SHP77 treated with DMSO at 0.1 percent for 48 hours (cell line): ENCODE measurements around the gene TAPBPL.
"Not testable (repeated sequence)": the region's sequence is repeated elsewhere in the genome, so short reads cannot be mapped to it uniquely, and the experiment has no call there.

ENCODE experiments used
- DNase-seq: peaks from one replicate; lab custom pipeline; 2025; lab: John Stamatoyannopoulos, UW

The TAPBPL gene, protein sequence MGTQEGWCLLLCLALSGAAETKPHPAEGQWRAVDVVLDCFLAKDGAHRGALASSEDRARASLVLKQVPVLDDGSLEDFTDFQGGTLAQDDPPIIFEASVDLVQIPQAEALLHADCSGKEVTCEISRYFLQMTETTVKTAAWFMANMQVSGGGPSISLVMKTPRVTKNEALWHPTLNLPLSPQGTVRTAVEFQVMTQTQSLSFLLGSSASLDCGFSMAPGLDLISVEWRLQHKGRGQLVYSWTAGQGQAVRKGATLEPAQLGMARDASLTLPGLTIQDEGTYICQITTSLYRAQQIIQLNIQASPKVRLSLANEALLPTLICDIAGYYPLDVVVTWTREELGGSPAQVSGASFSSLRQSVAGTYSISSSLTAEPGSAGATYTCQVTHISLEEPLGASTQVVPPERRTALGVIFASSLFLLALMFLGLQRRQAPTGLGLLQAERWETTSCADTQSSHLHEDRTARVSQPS

DNA sequence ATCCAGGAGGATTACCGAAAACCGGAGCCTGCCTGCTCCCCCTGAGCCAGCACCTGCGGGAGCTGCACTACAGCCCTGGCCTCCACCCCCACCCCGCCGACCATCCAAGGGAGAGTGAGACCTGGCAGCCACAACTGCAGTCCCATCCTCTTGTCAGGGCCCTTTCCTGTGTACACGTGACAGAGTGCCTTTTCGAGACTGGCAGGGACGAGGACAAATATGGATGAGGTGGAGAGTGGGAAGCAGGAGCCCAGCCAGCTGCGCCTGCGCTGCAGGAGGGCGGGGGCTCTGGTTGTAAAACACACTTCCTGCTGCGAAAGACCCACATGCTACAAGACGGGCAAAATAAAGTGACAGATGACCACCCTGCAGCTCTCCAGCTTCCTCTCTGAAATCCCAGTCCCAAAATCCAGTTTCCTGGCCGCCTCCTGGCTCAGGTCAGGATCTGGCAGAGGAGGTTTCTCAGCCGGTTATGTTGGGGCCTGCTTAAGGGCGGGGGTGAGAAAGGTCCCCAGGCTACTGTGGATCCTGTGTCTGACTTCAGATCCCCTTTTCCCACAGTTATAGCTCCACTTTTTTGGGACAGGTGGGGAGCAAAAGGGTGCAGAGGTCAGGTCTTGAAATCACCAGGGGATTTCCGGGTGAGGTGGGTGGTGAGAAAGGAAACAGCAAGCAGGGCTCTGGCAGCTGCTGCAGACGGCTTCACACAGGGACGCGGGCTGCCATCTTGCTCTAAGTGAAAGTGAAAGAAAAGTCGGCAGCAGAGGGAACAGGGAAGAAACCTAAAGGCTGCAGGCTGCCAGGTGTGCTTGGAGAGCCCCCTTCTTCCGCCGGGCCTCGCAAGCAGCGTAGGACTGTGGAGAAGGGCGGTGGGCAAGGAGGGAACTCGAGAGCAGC lies at the start of gene TAPBPL:
Gene TAPBPL, plus strand, starts transcription at position 695 of the 897 bp plus-strand sequence. CDS start 207 bp downstream, outside the sequence.
- peak; percentile 67 for DNase-seq

DNA sequence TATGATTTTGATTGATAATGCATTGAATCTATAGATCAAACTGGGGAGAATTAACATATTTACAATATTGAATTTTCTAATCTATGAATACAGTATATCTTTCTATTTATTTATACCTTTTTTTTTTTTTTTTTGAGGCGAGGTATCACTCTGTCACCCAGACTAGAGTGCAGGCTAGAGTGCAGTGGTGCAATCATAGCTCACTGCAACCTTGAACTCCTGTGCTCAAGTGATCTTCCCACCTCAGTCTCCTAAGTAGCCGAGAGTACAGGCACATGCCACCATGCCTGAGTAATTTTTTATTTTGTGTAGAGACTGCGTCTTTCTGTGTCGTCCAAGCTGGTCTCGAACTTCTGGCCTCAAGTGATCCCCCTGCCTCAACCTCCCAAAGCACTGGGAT lies 47.5 kb upstream of the TAPBPL start:
- no peak for DNase-seq

DNA sequence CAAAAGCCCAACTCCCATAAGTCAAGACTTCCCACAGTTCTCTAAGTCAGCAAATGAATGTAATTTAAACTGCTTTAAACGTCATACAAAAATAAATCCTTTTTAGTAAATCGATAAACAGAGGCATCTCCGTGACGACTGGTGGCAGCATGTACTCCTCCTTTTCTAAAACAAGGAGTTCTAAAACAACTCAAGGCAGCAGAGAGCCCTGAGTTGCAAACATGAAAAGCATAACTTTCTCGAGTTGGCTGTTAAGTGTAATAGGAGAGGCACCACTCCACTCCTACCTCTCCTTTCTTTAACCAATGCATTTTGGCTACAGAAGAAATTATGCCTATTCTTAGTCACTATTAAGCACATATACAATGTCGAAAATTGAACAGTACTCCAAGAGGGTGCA lies 45.9 kb upstream of the TAPBPL start:
- no peak for DNase-seq

DNA sequence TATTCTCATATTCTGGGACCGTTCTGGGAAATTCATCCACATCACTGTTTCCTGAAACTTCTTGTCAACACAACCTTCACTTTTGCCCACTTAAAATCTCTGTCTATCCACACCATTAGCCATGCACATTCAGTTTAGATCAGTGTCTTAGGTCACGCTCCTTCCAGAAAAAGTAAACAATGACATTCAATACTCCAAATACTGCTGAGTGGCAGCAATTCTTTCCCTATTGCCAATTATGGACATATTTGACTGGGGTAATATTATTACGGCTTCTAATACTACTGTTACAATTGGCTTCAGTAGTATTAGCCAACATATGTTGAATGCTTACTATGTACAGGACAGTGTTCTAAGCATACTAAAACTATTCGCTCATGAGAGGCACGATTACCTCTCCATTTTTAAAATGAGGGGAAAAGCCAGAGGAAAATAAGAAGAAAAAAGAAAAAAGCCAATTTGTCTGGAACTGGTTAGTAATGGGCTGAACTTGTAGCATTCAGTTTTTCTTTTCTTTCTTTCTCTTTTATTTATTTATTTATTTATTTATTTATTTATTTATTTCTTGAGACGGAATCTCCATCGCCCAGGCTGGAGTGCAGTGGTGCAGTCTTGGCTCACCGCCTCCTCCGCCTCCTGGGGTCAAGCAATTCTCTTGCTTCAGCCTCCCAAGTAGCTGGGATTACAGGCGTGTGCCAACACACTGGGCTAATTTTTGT lies 44.4 kb upstream of the TAPBPL start:
- no peak for DNase-seq

DNA sequence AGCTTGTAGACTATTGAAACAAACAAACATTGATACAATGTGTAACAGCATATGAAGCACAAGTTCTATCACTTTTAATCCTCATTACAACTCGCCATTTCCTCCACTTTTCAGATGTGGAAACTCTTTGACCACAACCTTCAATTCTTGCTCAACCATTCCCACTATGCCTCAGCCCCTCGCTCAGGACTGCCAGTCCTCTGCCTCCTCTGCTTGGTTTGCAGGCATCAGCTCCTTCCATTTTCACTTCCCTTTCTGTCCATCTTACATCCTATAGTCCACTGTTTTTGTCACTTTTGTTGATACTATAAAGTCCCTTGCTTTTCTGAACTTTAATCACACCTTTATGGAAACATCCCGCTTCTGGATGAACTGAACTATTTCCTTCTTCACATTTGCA lies 35.2 kb upstream of the TAPBPL start:
- no peak for DNase-seq

DNA sequence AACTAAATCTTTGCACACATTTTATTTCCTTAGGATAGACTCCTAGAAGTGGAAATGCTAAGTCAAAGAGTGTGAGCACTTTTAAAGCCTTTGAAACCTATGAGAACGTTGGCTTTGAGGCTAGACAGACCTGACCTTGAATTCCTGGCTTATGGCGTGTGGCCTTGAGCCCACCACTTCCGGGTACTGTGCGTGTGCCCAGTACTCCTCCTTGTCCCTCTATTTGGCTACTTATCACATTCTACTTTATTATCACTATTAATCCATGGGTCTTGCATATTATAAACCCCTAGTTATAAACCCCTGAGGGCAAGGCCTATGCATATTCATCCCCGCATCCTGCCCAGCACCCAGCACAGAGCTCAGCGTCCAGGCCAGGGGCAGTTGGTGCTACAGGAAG lies 33.0 kb upstream of the TAPBPL start:
- DNase-seq = no peak

DNA sequence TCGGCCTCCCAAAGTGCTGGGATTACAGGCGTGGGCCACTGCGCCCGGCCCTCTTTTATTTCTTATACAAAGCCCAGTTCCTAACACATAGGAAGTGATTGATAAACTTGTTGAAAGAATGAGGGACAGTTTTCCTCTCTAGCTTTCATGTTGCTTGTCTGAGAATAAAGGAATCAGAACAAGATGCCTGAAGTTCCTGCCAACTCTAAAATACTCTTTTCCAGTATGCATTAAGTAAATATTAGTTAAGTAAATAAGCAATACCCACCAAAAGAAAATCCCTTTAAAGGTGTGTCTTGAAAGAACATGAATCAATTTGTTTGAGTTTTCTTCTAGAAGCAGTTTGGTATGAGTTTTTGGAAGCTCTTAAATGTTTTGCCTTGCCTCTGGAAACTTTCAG lies 31.5 kb upstream of the TAPBPL start:
- DNase-seq = no peak

DNA sequence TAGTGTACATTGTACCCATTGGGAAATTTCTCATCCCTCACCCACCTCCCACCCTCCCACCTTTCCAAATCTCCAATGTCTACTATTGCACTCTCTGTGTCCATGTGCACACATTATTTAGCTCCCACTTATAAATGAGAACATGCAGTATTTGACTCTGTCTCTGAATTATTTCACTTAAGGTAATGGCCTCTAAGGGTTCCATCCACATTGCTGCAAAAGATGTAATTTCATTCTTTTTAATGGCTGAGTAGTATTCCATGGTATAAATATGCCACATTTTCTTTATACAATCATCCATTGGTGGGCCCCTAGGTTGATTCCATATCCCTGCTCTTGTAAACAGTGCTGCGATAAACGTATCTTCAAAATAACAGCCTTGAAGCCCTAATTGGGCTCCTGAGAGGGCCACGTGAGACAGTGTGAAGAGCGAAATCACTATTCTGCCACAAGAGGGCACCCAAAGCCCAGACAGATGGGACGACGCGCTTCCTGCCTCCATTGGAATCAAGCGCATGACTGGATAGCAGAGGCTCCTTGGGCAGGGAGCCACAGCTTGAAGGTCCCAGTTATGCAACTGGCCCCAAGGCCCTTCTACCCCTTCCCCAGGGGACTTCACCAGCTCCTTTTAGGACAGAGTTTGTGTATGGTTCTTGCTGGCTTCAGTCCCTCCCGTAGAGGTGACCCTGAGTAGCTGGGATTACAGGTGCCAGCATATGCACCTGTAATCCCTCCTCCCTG lies 28.4 kb upstream of the TAPBPL start:
- peak; percentile 45 for DNase-seq

DNA sequence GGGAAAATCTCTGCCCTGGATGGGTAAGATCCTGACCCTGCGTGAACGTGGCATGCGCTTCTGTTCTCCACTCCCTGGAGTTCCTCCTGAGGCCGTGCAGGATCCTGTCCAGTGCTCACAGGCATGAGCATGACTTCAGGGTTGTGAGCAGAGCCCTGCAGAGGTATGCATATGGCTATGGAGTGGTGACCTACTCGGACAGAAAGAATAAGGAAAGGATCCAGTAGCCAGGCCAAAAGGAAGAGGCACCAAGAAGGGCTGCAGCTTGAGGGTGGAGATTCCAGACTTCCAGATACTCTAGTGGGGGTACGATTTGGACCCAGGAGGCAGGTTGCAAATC lies 27.9 kb upstream of the TAPBPL start:
- DNase-seq = no peak

DNA sequence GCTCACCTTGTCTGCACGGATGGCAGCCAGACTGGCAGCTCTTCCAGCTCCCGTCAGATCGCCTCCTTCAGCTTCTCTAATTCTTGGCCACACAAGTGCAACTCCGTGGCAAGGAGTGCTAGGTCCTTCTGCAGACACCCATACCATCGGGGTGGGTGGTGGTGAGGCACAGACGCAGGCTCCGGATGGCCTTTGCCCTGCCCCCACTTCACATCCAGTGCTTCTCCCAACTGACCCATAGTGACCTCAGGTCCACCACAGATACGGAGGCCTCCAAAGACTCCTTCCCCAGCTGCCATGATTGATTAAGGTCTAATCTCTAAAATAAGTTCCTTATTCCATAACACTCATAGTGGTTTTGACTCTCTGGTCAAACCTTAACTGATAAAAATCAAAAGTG lies 27.0 kb upstream of the TAPBPL start:
- no peak for DNase-seq

DNA sequence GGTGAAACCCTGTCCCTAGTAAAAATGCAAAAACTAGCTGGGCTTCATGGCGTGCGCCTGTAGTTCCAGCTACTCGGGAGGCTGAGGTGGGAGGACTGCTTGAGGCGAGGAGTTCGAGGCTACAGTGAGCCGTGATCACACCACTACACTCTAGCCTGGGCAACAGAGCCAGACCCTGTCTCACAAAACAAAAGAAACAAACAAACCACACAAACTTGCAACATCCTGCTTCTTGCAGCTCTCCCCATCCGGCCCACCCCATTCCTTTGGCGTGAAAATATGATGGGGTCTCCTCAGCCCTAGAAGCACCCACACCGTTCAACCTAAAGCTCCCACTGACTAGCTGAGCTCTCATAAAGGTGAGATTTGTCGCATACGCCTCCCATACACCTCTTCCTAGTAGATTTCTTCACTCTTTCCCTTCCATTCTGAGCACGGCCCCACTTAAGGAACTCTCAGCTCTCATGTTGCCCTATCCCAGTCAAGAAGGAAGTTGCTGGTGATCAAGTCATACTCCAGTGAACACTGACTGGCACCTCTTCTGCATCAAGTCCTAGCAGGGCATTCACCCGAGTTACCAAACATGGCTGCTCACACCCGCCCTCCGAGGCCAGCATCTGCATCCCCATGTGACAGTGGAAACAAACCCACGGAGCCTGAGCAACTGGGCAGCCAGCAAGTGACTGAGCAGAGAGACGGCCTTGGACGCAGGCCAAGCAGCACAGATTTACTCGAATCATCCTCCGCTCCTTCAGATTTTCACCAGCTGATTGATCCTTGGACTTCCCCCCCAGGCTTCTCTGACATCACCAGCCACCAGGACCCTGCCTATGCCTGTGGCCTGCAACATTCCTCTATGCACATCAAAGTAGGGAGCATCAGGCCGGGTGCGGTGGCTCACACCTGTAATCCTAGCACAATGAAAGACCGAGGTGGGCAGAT lies 26.0 kb upstream of the TAPBPL start:
- no peak for DNase-seq

DNA sequence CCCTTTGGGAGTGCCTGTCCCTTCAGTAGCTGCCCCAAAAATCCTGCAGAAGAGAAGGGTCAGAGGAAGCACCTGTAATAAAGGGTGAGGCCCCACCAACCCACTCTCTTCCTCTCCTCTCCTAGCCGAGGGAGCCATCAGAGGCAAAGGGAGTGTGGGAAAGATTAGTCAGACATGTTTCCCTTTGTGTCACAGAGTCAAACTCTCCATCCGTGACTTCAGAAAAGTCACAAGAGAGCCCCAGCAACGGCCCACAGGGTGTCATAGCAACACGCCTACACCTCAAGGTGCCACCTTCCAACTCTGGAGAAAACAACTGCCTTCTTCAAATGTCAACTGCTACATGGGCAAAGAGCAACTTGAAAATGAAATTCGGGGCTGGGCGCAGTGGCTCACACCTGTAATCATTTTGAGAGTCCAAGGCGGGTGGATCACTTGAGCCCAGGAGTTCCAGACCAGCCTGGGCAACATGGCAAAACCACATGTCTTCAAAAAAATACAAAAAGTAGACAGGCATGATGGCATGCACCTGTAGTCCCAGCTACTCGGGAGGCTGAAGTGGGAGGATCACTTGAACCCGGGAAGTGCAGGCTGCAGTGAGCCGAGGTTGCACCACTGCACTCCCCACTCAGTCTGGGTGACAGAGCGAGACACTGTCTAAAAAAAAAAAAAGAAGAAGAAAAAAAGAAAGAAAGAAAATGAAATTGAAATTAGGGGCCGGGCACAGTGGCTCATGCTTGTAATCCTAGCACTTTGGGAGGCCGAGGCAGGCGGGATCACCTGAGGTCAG lies 24.8 kb upstream of the TAPBPL start:
- no peak for DNase-seq

DNA sequence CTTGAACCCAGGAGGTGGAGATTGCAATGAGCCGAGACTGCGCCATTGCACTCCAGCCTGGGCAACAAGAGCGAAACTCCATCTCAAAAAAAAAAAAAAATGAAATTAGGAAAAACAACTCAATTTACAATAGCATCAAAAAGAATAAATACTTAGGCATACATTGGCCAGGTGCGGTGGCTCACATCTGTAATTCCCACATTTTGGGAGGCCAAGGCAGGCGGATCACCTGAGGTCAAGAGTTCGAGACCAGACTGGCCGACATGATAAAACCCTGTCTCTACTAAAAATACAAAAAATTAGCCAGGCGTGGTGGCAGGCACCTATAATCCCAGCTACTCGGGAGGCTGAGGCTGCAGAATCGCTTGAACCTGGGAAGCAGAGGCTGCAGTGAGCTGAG lies 24.0 kb upstream of the TAPBPL start:
- DNase-seq = not testable (repeated sequence)

DNA sequence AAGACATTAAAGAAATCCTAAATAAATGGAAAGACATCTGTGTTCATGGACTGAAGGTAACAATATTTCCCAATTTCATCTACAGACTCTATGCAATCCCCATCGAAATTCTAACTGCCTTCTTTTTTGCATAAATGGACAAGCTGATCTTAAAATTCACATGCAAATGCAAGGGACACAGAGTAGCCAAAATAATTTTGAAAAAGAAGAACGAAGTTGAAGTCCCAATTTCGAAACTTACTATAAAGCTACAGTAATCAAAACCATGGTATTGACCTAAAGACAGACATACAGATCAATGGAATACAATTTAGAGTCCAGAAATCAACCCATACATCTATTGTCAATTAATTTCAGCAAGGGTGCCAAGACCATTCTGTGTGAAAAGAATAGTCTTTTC lies 23.5 kb upstream of the TAPBPL start:
- DNase-seq = no peak

DNA sequence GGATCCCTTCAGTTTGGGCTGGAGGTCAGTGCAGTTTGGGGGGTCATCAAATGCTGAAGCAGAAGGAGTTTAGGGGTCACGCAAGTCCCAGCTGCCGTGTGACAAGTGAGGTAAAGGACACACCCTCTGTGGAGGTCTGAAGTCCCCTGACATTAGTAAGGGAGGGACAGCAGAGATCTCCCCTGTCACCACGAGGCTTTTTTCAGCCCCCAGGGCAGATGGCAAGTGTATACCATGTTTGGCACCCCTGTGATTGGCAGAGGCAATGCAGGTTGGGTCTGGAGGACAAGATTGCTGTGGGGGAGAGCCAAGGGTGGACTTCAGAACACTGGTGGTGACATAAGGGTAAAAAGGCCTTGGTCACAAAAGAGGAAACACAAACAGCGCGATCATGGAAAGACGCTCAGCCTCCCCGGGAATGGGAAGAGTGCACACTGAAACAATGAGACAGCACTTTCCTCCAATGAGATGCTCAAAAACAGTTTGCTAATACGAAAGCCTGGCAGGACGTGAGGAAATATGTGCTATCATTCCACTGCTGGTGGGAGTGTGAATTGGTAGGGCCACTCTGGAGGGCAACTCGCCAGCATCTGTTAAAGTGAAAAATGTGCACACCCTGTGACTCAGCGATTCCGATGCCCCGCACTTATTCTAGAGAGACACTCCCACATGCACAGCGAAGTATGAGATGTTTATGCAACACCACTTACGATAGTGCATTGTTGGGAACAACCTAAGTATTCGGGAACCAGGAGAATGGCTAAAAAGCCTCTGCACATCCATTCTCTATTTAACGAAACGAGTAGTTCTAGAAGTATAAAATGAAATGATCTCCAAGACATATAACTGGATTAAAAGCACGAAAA lies 21.5 kb upstream of the TAPBPL start:
- peak; percentile 10 for DNase-seq

DNA sequence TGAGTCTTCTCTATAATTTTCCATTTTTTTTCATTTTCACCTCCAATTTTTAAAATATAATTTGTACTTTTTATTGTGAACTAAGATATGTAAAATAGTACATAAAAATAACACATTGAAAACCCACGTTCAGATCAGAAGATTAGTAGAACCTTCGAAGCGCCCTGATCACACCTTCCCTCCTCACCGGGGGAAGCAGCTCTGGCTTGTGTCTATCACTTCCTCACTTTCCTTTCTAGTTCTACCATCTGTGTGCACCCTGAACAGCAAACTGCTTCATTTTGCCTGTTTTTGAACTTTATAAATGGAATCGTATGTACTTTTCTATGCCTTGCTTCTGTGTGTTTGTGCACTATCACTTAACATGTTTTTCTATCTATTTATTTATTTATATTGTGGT lies 18.9 kb upstream of the TAPBPL start:
- DNase-seq = no peak

DNA sequence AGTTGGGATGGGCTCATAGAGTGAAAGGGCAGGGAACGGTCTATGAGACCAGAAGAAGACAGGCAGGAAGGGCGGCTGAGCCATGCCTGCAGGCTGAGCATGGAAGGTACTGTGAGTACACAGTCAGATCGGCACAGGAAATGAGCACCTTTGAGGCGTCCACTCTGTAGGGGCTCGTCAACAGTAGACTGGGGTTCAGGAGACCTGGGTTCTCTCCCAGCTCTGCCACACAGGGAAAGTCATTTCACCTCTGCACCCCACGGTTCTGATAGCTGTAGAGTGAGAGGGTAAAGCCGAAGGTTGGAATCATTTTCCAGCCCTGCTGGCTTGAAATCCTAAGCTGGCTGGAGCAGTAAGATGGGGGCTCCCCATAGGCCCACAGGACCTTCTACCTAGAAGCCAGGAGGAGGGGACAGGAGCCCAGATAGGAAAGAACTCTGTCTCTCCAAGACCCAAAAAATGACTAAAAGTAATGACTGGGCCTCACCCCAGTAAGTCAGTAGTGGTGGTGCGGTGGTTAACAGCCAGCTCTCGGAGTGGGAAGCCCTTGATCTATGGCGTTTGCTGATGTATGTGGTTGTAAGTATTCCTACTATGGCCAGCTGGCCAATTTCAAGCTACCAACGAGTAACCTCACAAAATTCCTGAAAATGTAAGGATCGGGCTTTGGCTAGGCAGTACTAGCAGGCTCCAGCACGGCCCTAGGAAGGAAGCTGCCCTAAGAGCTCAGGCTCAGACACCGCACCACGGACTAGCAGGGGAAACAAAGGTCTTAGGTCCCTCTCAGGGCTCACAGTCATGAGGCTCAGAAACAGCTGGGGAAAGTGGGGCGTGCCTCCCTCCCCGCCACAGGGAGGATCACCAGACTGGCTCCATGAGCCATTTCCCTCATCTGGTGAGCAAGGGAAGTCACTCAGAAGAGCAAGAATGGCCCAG lies 17.4 kb upstream of the TAPBPL start:
- no peak for DNase-seq
